Activated CD4-positive, CD25-positive, alpha-beta regulatory T cell treated with anti-CD3 and anti-CD28 coated beads, Interleukin-2, amount 50 U/mL, for 16 hours (primary cell): ENCODE measurements around the gene WIPF3.
"Not testable (repeated sequence)": the region's sequence is repeated elsewhere in the genome, so short reads cannot be mapped to it uniquely, and the experiment has no call there.

ENCODE experiments used
- DNase-seq: peaks from one replicate; pipeline ENCODE4 v3.0.0-alpha.2; 2020; ENCODE audit warnings: low read depth, low spot score

WIPF3 gene

DNA sequence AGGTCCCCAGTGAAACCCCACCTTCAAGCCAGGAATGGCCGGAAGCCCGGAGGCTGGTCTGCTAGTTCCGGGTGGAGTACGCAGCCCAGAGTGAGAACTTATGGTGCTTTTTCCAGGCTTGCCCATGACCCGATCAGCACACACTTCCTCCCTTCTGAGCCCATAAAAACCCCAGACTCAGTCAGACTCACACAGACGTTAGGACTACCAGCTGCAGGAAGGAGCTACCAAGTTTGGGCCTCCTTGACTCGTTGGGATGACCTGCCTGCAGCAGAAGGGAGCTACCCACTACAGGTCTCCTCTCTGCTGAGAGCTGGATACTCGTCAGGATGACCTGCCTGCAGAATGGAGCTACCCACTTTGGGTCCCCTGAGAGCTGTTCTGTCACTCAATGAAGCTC is 144.2 kb downstream of the WIPF3 start:
- no peak for DNase-seq

DNA sequence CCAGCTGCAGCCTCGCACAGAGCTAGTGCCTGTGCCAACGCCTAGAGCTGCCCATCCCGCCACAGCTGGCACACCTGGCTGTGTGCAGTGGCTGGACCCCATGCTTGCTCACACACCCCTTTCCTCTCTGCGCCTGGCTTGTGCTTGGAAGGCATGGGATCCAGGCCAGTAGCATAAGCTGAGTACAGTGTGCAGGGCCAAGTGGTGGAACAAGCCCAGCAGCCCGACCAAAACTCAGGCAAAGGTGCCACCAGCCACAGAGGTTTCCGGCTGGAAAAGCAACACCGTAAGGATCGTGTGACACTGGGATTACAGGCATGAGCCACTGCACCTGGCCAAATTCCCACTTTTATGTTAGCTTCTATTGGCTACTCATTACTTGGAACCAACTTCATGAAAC is 144.9 kb downstream of the WIPF3 start:
- DNase-seq = no peak

DNA sequence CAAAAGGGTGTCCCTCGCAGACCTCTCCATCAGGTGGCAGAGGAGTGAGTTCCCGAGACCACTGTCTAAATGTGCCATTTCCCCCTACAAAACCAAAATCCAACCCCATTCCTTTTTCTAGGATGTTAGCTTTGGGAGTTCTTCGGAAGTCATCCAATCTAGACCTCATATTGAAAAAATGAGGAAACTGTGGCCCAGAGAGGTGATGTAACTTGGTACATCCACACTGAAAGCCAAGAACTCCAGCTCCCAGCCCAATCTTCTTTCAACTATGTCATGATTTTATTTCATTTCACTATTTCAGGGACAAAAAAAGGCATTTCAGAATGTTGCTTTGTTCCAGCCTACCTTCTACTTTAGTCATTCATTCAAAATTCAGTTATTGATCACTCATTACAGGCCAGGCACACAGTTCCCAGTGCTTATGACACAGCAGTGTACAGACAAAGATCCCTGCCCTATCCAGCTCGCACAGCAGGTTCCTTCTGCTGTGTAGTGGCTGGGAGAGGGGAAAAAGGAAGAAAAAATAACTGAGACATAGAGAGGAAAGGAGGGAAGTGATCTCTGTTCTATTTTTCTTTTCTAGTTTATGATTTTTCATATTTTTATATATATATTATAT is 147.5 kb downstream of the WIPF3 start:
- DNase-seq = no peak

DNA sequence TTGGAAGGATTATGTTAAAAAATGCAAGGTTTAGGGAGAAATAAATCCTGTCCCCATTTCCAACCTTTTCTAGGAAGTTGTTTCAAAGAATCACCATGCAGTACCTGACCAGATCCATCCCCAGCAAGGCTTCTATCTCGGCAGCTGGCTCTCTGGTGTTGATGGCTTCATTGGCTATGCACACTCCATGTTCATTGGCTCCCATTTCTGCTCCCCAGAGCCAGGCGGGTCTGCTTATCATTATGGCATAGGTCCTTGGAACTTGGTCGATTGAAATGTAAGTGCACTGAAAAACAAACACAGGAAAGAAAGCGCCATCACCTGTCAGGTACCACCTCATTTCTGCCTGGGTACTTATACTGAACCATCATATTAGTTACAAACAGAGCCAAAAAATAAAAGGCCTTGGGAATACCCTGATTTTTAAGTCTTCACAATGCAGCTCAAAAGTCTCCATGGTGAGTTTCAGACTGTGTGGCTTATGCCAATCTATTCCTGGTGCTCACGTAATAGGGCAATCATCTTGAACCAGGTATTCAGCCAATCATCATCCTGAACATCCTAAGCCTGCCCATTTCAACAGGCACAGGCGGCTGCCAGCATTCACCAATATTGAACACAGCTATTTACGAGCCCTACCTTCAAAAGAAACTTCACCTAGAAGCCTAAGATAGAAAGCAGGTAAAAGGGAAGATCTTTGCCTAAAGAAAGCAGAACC is 148.9 kb downstream of the WIPF3 start:
- no peak for DNase-seq

DNA sequence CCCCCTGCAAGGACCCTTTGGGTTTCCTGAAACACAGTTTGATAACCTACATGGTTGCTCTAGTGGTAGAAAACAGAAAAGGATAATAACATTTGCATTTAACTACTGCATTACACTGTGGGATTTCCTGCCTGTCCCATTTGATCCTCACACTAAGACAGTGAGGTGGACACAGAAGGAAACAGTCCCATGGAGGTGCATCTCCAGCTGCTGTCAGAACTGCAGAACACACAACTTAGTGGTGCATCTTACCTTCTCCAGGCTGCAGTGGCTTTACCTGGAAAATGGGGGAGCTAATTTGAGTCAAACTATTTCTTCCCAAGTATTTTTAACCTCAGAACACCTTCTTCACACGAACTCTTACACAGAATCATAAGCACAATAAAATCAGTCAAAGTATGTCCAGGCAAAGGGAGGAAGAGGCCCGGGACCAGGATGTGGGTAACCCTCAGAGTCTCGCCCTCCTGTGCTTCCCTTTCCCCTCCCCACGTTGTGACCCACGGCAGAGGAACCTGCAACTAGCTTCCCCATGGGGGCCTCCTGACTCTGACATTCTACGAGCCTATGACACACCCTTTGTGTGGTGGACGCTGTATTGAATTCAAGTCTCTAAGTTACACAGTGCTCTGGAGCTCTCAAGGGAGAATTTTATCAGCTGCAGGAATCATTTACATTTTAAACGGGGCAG is 149.6 kb downstream of the WIPF3 start:
- DNase-seq = no peak

DNA sequence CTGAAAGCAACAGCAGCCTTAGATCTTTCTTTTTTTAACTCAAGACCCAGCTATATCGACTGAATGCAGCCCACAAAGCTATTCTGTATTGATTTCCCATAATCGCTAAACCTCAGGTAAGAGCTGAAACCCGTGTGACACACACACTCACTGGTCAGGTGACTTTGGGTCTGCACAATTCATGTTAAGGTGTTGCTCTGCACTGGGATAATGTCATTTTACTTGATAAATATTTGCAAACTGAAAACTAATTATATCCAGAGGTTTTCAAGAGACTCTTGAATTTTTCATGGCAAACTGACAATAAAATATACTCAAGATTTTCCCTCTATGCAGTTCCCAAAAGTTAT is 150.2 kb downstream of the WIPF3 start:
- no peak for DNase-seq

DNA sequence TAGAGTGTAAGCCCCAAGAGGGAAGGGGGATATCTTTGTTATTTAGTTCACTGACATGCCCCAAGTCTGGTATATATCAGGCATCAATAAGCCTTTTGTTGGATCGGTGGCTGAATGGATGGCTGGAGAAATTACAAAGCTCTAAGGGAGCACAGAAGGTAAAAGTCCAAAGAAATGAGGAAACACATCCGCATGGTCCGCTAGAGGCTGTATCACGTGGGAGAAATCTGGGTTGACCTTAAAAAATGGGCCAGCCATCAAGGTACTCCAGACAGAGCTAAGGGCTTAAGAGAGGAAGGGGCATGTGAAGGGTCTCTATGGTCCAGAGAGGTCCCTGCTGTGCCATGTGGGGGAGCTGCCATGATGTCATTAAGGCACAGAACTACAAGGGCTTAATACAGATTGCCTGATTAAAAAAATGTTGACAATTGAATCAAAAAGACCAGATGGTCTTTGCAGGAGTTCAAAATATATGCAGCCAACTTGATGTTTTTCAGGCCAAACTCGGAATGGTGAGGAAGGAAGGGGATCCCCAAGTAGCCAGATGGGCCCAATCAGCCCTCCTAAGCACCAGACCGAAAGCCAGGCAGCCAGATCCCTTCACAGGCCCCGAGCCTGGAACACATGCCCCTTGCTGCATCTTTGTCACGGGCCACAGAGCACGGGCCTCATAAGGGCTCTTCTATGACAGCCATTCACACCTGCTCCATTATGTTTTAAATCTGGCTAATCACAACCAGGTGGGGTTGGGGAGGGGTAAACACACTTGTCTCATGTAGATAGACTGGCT is 151.4 kb downstream of the WIPF3 start:
- no peak for DNase-seq

DNA sequence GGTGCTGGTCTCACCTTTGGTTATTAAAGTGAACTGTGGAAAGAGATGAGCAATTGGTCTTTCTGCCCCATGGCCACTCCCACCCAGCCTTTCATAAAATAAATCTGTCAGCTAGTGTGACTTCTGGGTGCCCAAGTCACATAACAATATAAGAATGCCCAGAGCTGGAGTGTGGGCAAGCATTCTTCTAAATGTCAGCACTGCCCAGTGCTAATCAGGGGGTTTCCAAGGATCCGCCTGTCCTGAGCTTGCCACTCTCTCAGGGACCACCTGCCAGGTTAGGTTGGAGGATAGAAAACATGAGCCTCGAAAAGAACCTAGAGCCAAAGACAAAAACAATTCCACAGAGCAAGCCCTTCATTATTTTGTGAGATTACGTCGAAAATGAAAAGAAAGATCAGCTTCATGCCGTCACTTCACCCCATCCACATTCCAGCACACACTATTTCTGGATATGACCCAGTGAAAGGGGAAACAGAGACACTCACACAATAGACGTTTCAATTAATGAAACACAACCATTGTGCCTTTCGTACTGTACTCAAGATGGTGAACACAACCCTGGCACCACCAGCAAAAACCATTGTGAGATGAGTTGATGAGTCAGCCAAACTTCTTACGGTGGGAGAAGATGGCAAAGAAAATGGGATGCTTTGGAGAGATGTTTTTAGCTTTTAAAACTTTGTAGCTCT is 152.5 kb downstream of the WIPF3 start:
- no peak for DNase-seq

DNA sequence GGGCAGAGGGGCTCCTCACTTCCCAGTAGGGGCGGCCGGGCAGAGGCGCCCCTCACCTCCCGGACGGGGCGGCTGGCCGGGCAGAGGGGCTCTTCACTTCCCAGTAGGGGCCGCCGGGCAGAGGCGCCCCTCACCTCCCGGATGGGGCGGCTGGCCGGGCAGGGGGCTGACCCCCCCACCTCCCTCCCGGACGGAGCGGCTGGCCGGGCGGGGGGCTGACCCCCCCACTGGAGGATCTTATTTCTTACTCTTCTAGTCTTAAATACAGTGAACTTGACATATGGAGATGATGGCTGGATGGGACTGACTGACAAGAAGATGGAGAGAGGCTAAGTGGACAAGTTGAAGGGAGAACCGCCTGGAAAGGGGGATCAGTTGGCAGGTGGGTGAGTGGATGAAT is 155.3 kb downstream of the WIPF3 start:
- DNase-seq = not testable (repeated sequence)

DNA sequence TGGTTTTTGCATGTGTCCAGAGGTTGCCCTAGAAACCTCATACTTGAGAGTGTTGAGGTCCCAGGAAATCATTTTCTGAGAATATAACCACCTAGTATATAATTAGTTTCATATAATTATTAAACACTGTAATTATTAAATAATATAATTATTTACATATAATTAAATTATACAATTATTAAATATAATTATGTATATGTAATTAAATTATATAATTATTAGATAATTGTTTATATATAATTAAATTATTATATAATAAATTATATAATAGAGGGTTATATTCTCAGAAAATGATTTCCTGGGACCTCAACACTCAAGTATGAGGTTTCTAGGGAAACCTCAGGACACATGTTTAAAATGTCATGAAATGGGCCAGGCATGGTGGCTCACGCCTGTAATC is 155.7 kb downstream of the WIPF3 start:
- DNase-seq = no peak

DNA sequence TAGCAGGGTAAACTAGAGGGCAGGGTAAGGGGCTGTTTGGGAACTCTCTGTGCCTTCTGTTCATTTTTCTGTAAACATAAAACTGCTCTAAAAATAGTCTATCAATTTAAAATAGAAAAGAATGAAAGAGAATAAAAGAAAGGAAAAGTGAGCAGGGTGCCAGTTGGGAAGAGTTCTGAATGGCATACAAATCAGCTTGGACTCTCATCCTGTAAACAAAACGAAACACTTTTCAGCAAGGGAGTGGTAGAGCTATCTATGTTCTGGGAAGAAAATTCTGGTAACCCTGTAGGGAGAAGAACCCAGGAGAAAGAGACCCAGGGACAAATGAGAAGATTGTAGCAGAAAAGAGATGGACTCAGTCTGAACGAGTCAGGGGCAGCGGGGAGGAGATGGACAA is 158.7 kb downstream of the WIPF3 start:
- DNase-seq = no peak
